ENCODE results near the gene HIBADH. TPM values are rescaled to one million over a fixed set of nuclear protein-coding genes. Genes with fewer than 3 reads are reported as not detected.
"Not testable (repeated sequence)": the region's sequence is repeated elsewhere in the genome, so short reads cannot be mapped to it uniquely, and the experiment has no call there.

HIBADH gene
- total RNA-seq, 1 donor from 2014 or later, result 15.7 TPM

GRCh38 chr7:27585781-27586447 lies 76.8 kb downstream of the HIBADH start:
- Mint-ChIP-seq H3K4me1 (peaks cover 14% of the 10 kb centered on the region), H3K4me3 (no peak overlapping the region), H3K27ac (ENCODE audit: unreplicated experiment) (no peak overlapping the region), H3K27me3 (ENCODE audit: low read depth) (no peaks in the 10 kb centered on the region), H3K9me3 (no peaks in the 10 kb centered on the region), H3K36me3 (ENCODE audit: low read depth) (peaks cover 2% of the 10 kb centered on the region)
- TF ChIP-seq, protein P1, sequence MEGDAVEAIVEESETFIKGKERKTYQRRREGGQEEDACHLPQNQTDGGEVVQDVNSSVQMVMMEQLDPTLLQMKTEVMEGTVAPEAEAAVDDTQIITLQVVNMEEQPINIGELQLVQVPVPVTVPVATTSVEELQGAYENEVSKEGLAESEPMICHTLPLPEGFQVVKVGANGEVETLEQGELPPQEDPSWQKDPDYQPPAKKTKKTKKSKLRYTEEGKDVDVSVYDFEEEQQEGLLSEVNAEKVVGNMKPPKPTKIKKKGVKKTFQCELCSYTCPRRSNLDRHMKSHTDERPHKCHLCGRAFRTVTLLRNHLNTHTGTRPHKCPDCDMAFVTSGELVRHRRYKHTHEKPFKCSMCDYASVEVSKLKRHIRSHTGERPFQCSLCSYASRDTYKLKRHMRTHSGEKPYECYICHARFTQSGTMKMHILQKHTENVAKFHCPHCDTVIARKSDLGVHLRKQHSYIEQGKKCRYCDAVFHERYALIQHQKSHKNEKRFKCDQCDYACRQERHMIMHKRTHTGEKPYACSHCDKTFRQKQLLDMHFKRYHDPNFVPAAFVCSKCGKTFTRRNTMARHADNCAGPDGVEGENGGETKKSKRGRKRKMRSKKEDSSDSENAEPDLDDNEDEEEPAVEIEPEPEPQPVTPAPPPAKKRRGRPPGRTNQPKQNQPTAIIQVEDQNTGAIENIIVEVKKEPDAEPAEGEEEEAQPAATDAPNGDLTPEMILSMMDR (conservative IDR thresholded peaks at IDR 0.05), result no peak
- no peak for DNase-seq (ENCODE audit: low read depth, low spot score)

GRCh38 chr7:27581906-27582305 lies 80.8 kb downstream of the HIBADH start:
- peaks cover 16% of the 10 kb centered on the region for H3K4me1 Mint-ChIP-seq
- no peaks in the 10 kb centered on the region for H3K27me3 Mint-ChIP-seq (ENCODE audit: low read depth)
- no peak for DNase-seq (ENCODE audit: low read depth, low spot score)
- H3K9me3 Mint-ChIP-seq, result no peaks in the 10 kb centered on the region
- TF ChIP-seq, protein P1 (conservative IDR thresholded peaks at IDR 0.05), result no peak
- no peak overlapping the region for H3K27ac Mint-ChIP-seq (ENCODE audit: unreplicated experiment)
- H3K36me3 Mint-ChIP-seq (ENCODE audit: low read depth), result peaks cover 7% of the 10 kb centered on the region
- no peak overlapping the region for H3K4me3 Mint-ChIP-seq

DNA sequence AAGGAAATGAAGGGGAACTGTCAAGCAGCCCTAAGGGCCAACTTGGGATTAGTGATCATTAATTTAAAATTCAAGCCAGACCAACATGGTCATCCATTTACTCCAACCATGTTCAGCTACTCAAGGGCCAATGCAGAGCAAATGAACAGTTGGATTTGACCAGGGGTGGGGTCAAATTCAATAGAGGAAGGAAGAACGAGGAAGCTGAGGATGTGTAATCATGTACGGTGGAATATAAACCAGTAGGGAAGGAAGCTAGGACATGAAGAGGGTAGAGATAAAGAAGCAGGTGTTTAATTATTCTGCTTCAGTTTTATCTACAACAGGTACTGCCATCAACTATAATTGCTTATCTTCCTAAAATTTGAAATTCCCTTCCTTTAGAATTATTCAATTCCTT lies 81.6 kb downstream of the HIBADH start:
- no peak for DNase-seq (ENCODE audit: low read depth, low spot score)
- Mint-ChIP-seq H3K27me3 (ENCODE audit: low read depth) (no peaks in the 10 kb centered on the region), H3K36me3 (ENCODE audit: low read depth) (peaks cover 7% of the 10 kb centered on the region), H3K4me1 (peaks cover 12% of the 10 kb centered on the region), H3K9me3 (no peaks in the 10 kb centered on the region), H3K4me3 (no peak overlapping the region), H3K27ac (ENCODE audit: unreplicated experiment) (no peak overlapping the region)
- TF ChIP-seq, protein P1 (conservative IDR thresholded peaks at IDR 0.05), result no peak

GRCh38 chr7:27579565-27579964 lies 83.1 kb downstream of the HIBADH start:
- Mint-ChIP-seq H3K4me1 (peaks cover 12% of the 10 kb centered on the region), H3K36me3 (ENCODE audit: low read depth) (peaks cover 7% of the 10 kb centered on the region), H3K4me3 (no peak overlapping the region), H3K27me3 (ENCODE audit: low read depth) (no peaks in the 10 kb centered on the region), H3K27ac (ENCODE audit: unreplicated experiment) (no peak overlapping the region), H3K9me3 (no peaks in the 10 kb centered on the region)
- DNase-seq (ENCODE audit: low read depth, low spot score), result no peak
- TF ChIP-seq, protein P1 (conservative IDR thresholded peaks at IDR 0.05), result no peak

GRCh38 chr7:27578169-27578568 lies 84.5 kb downstream of the HIBADH start:
- H3K4me3 Mint-ChIP-seq; H3K36me3 Mint-ChIP-seq (ENCODE audit: low read depth); DNase-seq (ENCODE audit: low read depth, low spot score); H3K27me3 Mint-ChIP-seq (ENCODE audit: low read depth); H3K27ac Mint-ChIP-seq (ENCODE audit: unreplicated experiment); H3K9me3 Mint-ChIP-seq: not testable (repeated sequence)
- peaks cover 12% of the 10 kb centered on the region for H3K4me1 Mint-ChIP-seq

GRCh38 chr7:27576360-27576944 lies 86.2 kb downstream of the HIBADH start:
- TF ChIP-seq, protein P1 (conservative IDR thresholded peaks at IDR 0.05), result peak; percentile 79
- Mint-ChIP-seq H3K4me3 (no peak overlapping the region), H3K4me1 (peaks cover 6% of the 10 kb centered on the region), H3K27me3 (ENCODE audit: low read depth) (no peaks in the 10 kb centered on the region), H3K9me3 (no peaks in the 10 kb centered on the region), H3K36me3 (ENCODE audit: low read depth) (peaks cover 4% of the 10 kb centered on the region), H3K27ac (ENCODE audit: unreplicated experiment) (no peak overlapping the region)
- DNase-seq (ENCODE audit: low read depth, low spot score), result no peak

All from neural crest cell (in vitro differentiated cells).